B cell (primary cell): Measurements from ENCODE around the gene MT4.

Source experiments
- EZH2 ChIP-seq: IDR thresholded peaks from 2 replicates; pipeline ENCODE4 v1.6.1; 2012; ENCODE audit warnings: borderline replicate concordance, low read depth, mild to moderate bottlenecking, moderate library complexity, low read length; ENCODE audit not compliant: insufficient read depth, poor library complexity, severe bottlenecking
- TF ChIP-seq, protein P1 (sequence below): fragments of 200-600 bp; IDR thresholded peaks from one replicate; pipeline ENCODE4 v1.8.0; 2022; ENCODE audit warnings: antibody characterized with exemption, mild to moderate bottlenecking

GRCh38 chr16:56616608-56617211, 51.8 kb downstream of the MT4 start:
- TF ChIP-seq, protein P1, sequence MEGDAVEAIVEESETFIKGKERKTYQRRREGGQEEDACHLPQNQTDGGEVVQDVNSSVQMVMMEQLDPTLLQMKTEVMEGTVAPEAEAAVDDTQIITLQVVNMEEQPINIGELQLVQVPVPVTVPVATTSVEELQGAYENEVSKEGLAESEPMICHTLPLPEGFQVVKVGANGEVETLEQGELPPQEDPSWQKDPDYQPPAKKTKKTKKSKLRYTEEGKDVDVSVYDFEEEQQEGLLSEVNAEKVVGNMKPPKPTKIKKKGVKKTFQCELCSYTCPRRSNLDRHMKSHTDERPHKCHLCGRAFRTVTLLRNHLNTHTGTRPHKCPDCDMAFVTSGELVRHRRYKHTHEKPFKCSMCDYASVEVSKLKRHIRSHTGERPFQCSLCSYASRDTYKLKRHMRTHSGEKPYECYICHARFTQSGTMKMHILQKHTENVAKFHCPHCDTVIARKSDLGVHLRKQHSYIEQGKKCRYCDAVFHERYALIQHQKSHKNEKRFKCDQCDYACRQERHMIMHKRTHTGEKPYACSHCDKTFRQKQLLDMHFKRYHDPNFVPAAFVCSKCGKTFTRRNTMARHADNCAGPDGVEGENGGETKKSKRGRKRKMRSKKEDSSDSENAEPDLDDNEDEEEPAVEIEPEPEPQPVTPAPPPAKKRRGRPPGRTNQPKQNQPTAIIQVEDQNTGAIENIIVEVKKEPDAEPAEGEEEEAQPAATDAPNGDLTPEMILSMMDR = no peak
- no peak for TF ChIP-seq EZH2
